Activated T-helper 2 cell treated with anti-CD3 and anti-CD28 coated beads, Interferon-gamma antibody, Interleukin-2, Interleukin-4, amounts not matched to agents 10 μg/mL and 5 μg/mL and 100 μg/mL, durations not matched to agents 14 hours and 24 hours and 36 hours (primary cell): ENCODE data around the gene PLEKHB2. TPM values are rescaled to one million over a fixed set of nuclear protein-coding genes. Genes with fewer than 3 reads are reported as not detected.
"Not testable (repeated sequence)": the region's sequence is repeated elsewhere in the genome, so short reads cannot be mapped to it uniquely, and the experiment has no call there.

Experiments
- DNase-seq: peaks from one replicate; pipeline ENCODE4 v3.0.0; 2021; ENCODE audit warnings: low spot score
- H3K27ac Mint-ChIP-seq: one replicate; pipeline ENCODE4 v1.8.0; 2021; ENCODE audit warnings: mixed read lengths
- H3K27me3 Mint-ChIP-seq: one replicate; pipeline ENCODE4 v1.8.0; 2021; ENCODE audit warnings: low read depth, mixed read lengths
- H3K36me3 Mint-ChIP-seq: one replicate; pipeline ENCODE4 v1.8.0; 2021; ENCODE audit warnings: low read depth, mixed read lengths
- H3K4me1 Mint-ChIP-seq: one replicate; pipeline ENCODE4 v1.8.0; 2021; ENCODE audit warnings: low read depth, mixed read lengths
- H3K4me3 Mint-ChIP-seq: one replicate; pipeline ENCODE4 v1.8.0; 2021; ENCODE audit warnings: low read depth, mild to moderate bottlenecking, moderate library complexity, mixed read lengths
- H3K9me3 Mint-ChIP-seq: one replicate; pipeline ENCODE4 v1.8.0; 2021; ENCODE audit warnings: mixed read lengths
- intact Hi-C: fragments of 100-400 bp; cut with micrococcal nuclease; formaldehyde crosslinking; loops from one replicate; pipeline ENCODE4 v1.15.1; 2023
- total RNA-seq: library from RNA; stranded (reverse); gene quantifications from 2 replicates; pipeline ENCODE4 v1.2.3, GENCODE V29; 2022

Gene PLEKHB2
- total RNA-seq, 1 donor from 2014 or later, result 72.9 TPM

DNA sequence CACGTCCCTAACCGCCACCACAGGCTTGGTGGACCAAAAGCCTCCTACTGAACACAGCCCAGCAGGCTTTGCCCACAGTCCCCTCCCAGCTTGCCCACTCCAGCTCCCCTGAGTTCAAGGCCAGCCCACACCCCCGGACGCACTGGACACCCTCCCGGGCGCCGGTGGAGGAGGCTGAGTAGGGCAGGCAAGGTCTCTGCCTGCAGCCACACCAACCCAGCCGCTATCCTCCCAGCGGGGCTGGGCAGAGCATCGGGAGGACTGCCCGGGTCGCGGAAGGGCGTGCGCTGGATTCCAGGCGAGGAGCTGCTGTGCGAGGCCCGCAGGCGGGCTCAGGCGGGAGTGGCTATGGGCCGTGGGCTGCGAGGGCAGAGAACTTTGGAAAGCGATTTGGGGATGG lies 49.5 kb downstream of the PLEKHB2 start:
- H3K9me3 Mint-ChIP-seq, result no peaks in the 10 kb centered on the region

DNA sequence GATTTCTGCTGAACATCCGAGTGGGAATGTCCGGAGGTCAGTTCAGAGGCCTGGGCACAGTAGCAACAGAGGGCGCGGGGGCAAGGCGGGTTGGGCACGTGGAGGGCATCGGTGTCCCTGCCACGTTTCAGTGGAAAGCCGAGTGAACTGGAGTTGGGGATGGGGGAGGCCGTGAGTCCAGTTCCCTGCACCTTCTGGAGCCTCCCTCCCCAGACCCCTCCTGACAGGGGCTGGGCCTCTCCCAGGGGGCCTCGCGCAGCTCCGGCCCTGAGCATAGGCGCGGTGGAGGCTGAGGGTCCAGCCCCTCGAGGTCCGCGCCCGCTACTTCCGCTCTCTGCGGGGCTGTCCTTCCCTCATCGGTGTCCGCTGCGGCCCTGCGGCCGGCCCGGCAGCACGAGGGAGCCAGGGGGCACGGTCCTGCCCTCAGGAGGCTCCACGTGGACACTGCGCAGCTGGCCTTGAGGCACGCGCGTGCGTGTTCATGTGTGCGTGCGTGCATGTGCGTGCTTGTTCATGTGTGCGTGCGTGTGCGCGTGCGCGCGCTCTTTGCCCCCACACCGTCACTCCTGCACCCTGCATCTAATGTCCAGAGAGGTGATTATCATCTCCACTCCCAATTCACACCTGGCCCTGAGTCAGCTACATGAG lies 50.2 kb downstream of the PLEKHB2 start:
- H3K36me3 Mint-ChIP-seq, result peaks cover 5% of the 10 kb centered on the region
- intact Hi-C loops, result loop anchor here (2.0 kb wide), 3 partner anchors 257 to 647 kb away; no protein-coding TSS in a partner anchor

More for the DNA sequence above, 49.5 kb downstream of the PLEKHB2 start:
- intact Hi-C loops, result loop anchor here (1.0 to 2.0 kb wide), 6 partner anchors 48 to 648 kb away; partner anchors contain the start of gene MZT2A
- Mint-ChIP-seq H3K27me3 (peaks cover 6% of the 10 kb centered on the region), H3K4me1 (peaks cover 21% of the 10 kb centered on the region), H3K4me3 (no peak overlapping the region), H3K27ac (no peak overlapping the region), H3K36me3 (peaks cover 8% of the 10 kb centered on the region)
- DNase-seq, result no peak

DNA sequence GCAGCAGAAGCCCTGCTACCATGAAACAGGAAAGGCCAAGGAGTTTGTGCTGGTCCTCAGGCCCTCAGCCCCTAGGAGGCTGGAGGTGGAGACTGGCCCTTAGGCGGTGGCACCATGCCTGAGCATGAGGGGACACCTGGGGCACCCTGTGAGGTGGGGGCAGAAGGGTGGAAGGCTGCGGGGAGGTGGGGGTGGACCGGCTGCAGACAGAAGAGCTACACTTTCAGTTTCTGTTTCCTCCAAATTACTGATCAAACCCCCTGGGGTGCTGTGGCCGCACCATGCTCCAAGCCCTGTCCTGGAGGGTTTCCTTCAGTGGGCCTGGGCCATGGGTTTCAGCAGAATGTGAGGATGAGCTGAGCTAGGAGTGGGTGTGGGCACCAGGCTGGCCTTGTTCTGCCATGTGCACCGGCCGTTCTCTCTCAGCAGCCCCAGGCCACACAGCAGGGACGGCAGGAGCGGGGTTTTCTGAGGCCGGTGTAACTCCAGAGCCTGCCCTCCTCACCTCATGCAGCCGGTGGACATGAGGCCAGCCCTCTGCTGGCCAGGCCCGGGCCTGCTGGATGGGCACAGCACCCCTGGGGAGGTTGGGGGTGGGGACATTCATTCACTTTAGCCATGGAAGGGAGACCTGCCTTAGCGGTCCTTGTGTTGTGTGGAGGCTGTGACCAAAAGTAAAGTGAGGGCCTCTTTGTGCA lies 51.5 kb downstream of the PLEKHB2 start:
- DNase-seq, result no peak
- no peak overlapping the region for H3K4me3 Mint-ChIP-seq
- no peaks in the 10 kb centered on the region for H3K9me3 Mint-ChIP-seq
- no peaks in the 10 kb centered on the region for H3K36me3 Mint-ChIP-seq
- H3K4me1 Mint-ChIP-seq, result peaks cover 21% of the 10 kb centered on the region
- intact Hi-C loops, result no loop called here
- H3K27ac Mint-ChIP-seq, result no peak overlapping the region
- peaks cover 6% of the 10 kb centered on the region for H3K27me3 Mint-ChIP-seq

More for the DNA sequence above, 50.2 kb downstream of the PLEKHB2 start:
- H3K27me3 Mint-ChIP-seq, result peaks cover 6% of the 10 kb centered on the region
- no peak overlapping the region for H3K27ac Mint-ChIP-seq
- DNase-seq, result no peak
- no peaks in the 10 kb centered on the region for H3K9me3 Mint-ChIP-seq
- peaks cover 21% of the 10 kb centered on the region for H3K4me1 Mint-ChIP-seq
- H3K4me3 Mint-ChIP-seq, result no peak overlapping the region

DNA sequence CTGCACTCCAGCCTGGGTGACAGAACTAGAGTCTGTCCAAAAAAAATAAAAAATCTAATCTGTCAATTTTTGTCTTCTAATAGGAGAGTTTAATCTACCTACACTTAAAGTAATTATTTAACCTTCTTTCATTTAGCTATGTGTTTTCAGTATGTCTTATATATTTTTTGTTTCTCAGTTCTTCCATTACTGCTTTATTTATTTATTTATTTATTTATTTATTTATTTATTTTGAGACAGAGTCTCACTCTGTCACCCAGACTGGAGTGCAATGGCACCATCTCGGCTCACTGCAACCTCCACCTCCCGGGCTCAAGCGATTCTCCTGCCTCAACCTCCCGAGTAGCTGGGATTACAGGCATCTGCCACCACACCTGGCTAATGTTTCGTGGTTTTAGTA lies 60.4 kb downstream of the PLEKHB2 start:
- H3K4me3 Mint-ChIP-seq, intact Hi-C loops, H3K27ac Mint-ChIP-seq, H3K27me3 Mint-ChIP-seq, H3K9me3 Mint-ChIP-seq, H3K36me3 Mint-ChIP-seq, DNase-seq, H3K4me1 Mint-ChIP-seq: not testable (repeated sequence)

DNA sequence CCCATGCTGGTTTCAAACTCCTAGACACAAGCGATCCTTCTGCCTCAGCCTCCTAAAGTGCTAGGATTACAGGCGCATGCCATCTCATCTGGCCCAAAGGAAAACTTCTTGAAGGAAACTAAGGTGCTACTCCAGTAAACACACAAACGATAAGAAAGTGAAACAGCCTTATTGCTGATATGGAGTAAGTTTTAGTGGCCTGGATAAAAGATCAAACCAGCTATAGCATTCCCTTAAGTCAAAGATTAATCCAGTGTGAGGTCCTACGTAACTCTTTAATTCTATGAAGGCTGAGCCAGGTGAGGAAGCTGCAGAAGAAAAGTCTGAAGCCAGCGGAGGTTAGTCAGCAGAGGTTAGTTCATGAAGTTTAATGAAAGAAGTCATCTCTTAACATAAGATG lies 63.4 kb downstream of the PLEKHB2 start:
- H3K36me3 Mint-ChIP-seq, result no peaks in the 10 kb centered on the region
- intact Hi-C loops, result no loop called here
- no peaks in the 10 kb centered on the region for H3K4me1 Mint-ChIP-seq
- H3K27me3 Mint-ChIP-seq, result peaks cover 4% of the 10 kb centered on the region
- no peak overlapping the region for H3K27ac Mint-ChIP-seq
- H3K9me3 Mint-ChIP-seq, result no peaks in the 10 kb centered on the region
- no peak overlapping the region for H3K4me3 Mint-ChIP-seq
- no peak for DNase-seq

DNA sequence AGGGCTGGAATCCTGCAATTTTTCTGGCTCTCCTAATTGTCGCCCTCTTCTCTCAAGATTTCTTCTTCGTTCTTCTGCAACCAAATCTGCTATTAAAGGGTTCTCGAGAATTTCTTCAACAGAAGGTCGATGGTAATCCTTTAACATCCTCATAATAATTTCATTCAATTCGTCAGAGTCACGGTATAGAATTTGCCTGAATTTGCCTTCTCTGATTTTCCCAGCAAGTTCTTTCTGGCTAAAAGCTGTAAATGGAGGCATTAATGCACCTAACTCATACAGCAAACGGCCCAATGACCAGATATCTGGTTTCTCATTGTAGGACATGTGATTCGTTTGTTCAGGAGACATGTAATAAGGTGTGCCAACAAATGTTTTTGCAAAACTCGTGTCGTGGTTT lies 72.9 kb downstream of the PLEKHB2 start:
- H3K36me3 Mint-ChIP-seq, H3K4me1 Mint-ChIP-seq, H3K9me3 Mint-ChIP-seq, H3K27ac Mint-ChIP-seq, DNase-seq, intact Hi-C loops, H3K27me3 Mint-ChIP-seq, H3K4me3 Mint-ChIP-seq: not testable (repeated sequence)

DNA sequence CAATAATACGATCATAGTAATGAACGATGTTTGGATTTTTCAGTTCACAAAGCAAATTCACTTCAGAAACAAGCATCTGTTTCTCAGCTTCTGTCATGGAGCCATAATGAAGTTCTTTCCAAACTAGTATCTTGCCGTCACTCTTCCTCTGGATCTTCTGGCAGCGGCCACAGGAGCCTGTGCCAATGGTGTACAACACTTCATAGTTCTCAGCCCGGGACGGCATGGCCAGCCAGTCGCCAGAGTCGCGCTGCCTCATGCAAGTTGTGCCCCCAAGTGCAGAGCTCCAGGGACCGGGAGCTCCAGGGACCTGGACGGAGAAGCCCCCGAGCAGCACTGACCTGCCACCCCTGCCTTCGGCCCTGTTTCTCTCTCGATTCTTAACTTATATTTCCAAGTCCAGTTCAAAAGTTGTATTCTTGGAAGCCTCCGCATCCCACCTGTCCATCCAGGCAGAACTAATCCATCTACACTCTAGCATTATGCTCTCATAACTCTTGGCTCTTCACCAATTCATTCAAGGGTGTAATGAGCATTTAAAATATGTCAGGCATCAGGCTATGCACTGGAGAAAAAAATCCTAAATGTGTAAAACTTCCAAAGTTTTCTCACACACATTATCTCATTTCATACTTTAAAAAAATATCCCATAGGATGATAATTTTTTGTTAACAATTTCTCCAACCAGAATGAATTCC lies 73.7 kb downstream of the PLEKHB2 start:
- intact Hi-C loops, H3K9me3 Mint-ChIP-seq, DNase-seq, H3K27ac Mint-ChIP-seq, H3K4me1 Mint-ChIP-seq, H3K4me3 Mint-ChIP-seq, H3K27me3 Mint-ChIP-seq, H3K36me3 Mint-ChIP-seq: not testable (repeated sequence)

DNA sequence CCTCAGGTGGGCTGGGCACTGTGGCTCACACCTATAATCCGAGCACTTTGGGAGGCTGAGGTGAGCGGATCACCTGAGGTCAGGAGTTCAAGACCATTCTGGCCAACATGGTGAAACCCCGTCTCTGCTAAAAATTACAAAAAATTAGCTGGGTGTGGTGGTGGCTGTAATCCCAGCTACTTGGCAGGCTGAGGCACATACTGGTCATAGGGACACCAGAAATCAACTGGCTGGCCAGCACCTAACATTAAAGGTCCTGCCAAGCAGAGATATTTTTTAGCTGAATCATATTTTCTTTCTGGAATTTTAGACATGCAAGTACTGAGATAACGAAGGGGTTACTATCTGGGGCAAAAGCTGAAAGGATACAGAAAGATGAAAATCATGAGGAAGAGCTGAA lies 76.3 kb downstream of the PLEKHB2 start:
- H3K4me1 Mint-ChIP-seq, intact Hi-C loops, H3K27me3 Mint-ChIP-seq, H3K27ac Mint-ChIP-seq, DNase-seq, H3K9me3 Mint-ChIP-seq, H3K4me3 Mint-ChIP-seq, H3K36me3 Mint-ChIP-seq: not testable (repeated sequence)

- H3K27ac Mint-ChIP-seq, result not testable (repeated sequence)
These were observed 88.3 kb downstream of the PLEKHB2 start for GRCh38 chr2:131193421-131193820.

GRCh38 chr2:131196186-131196585 lies 91.0 kb downstream of the PLEKHB2 start:
- DNase-seq, H3K4me1 Mint-ChIP-seq, H3K9me3 Mint-ChIP-seq, intact Hi-C loops, H3K27ac Mint-ChIP-seq, H3K36me3 Mint-ChIP-seq, H3K4me3 Mint-ChIP-seq: not testable (repeated sequence)
- peaks cover 12% of the 10 kb centered on the region for H3K27me3 Mint-ChIP-seq

More at GRCh38 chr2:131193421-131193820, 88.3 kb downstream of the PLEKHB2 start:
- H3K4me3 Mint-ChIP-seq, intact Hi-C loops, DNase-seq, H3K4me1 Mint-ChIP-seq, H3K9me3 Mint-ChIP-seq, H3K36me3 Mint-ChIP-seq: not testable (repeated sequence)
- peaks cover 12% of the 10 kb centered on the region for H3K27me3 Mint-ChIP-seq

Other genes starting within 250 kb of the PLEKHB2 start
- gene FAM168B, start 11.9 kb upstream of the PLEKHB2 start, total RNA-seq, result 69.0 and 70.3 TPM in 2 replicates
- 0.62 and 1.4 TPM in 2 replicates for gene POTEE, start 104.2 kb downstream of the PLEKHB2 start, total RNA-seq